Measurements from ENCODE around the gene GGT5. TPM values are rescaled to one million over a fixed set of nuclear protein-coding genes. Genes with fewer than 3 reads are reported as not detected.
A peak's percentile ranks its signal among the peaks of the same experiment; 100 is the strongest.
"Not testable (repeated sequence)": the region's sequence is repeated elsewhere in the genome, so short reads cannot be mapped to it uniquely, and the experiment has no call there.

The GGT5 gene
- total and polyA plus RNA-seq, 5 donors = 30.2 to 61.0 (median 46.3) TPM

- WGBS = 96% methylated on average over 9 of the region's 9 CpGs
- intact Hi-C loops (cut with DNase I); H3K27ac ChIP-seq (ENCODE audit: low read length): not testable (repeated sequence)
These were observed 31.8 kb downstream of the GGT5 start for GRCh38 chr22:24213111-24213510.

GRCh38 chr22:24211716-24212115, 33.2 kb downstream of the GGT5 start:
- H3K4me3 ChIP-seq (ENCODE audit: low read length); H3K27ac ChIP-seq (ENCODE audit: low read length); ATAC-seq; DNase-seq; H3K27me3 ChIP-seq (ENCODE audit: control insufficient read depth, insufficient read depth); intact Hi-C loops (cut with DNase I); H3K4me1 ChIP-seq (ENCODE audit: control insufficient read depth, insufficient read depth, low read length); H3K9me3 ChIP-seq (ENCODE audit: control insufficient read depth, low read length): not testable (repeated sequence)
- 92% methylated on average over 5 of the region's 6 CpGs for WGBS

More at GRCh38 chr22:24213111-24213510, 31.8 kb downstream of the GGT5 start:
- not testable (repeated sequence) for H3K9me3 ChIP-seq (ENCODE audit: control insufficient read depth, low read length); DNase-seq; ATAC-seq; H3K4me3 ChIP-seq (ENCODE audit: low read length); H3K27me3 ChIP-seq (ENCODE audit: control insufficient read depth, insufficient read depth); H3K4me1 ChIP-seq (ENCODE audit: control insufficient read depth, insufficient read depth, low read length)

GRCh38 chr22:24210409-24210808, 34.5 kb downstream of the GGT5 start:
- ATAC-seq; H3K9me3 ChIP-seq (ENCODE audit: control insufficient read depth, low read length); H3K27ac ChIP-seq (ENCODE audit: low read length); DNase-seq; H3K4me3 ChIP-seq (ENCODE audit: low read length); intact Hi-C loops (cut with DNase I); H3K4me1 ChIP-seq (ENCODE audit: control insufficient read depth, insufficient read depth, low read length); H3K27me3 ChIP-seq (ENCODE audit: control insufficient read depth, insufficient read depth): not testable (repeated sequence)
- whole genome bisulfite sequencing = 97% methylated on average over 11 of the region's 11 CpGs

- WGBS = 76% methylated on average over 4 of the region's 4 CpGs
- H3K27me3 ChIP-seq (ENCODE audit: control insufficient read depth, insufficient read depth) = no peaks in the 10 kb centered on the region
- intact Hi-C loops (cut with DNase I) = no loop called here
- ATAC-seq (no peak), DNase-seq (no peak)
- peaks cover 10% of the 10 kb centered on the region for H3K4me1 ChIP-seq (ENCODE audit: control insufficient read depth, insufficient read depth, low read length)
- no peaks in the 10 kb centered on the region for H3K9me3 ChIP-seq (ENCODE audit: control insufficient read depth, low read length)
- H3K27ac ChIP-seq (ENCODE audit: low read length) = no peak overlapping the region
- no peak overlapping the region for H3K4me3 ChIP-seq (ENCODE audit: low read length)
These were observed 35.2 kb downstream of the GGT5 start for GRCh38 chr22:24209687-24210086.

GRCh38 chr22:24209016-24209415, 35.9 kb downstream of the GGT5 start:
- Histone ChIP-seq H3K27ac (ENCODE audit: low read length) (no peak overlapping the region), H3K27me3 (ENCODE audit: control insufficient read depth, insufficient read depth) (no peaks in the 10 kb centered on the region), H3K4me3 (ENCODE audit: low read length) (no peak overlapping the region), H3K9me3 (ENCODE audit: control insufficient read depth, low read length) (no peaks in the 10 kb centered on the region), H3K4me1 (ENCODE audit: control insufficient read depth, insufficient read depth, low read length) (peaks cover 10% of the 10 kb centered on the region)
- ATAC-seq = no peak
- WGBS = 90% methylated on average over 3 of the region's 3 CpGs
- no peak for DNase-seq
- intact Hi-C loops (cut with DNase I) = no loop called here

- peak; percentile 58 to 77 (median 74) for DNase-seq
- Histone ChIP-seq H3K9me3 (ENCODE audit: control insufficient read depth, low read length) (no peaks in the 10 kb centered on the region), H3K27me3 (ENCODE audit: control insufficient read depth, insufficient read depth) (no peaks in the 10 kb centered on the region), H3K27ac (ENCODE audit: low read length) (peak overlapping the region; percentile 97), H3K4me3 (ENCODE audit: low read length) (no peak overlapping the region), H3K4me1 (ENCODE audit: control insufficient read depth, insufficient read depth, low read length) (peaks cover 10% of the 10 kb centered on the region)
- 13% methylated on average over 2 of the region's 2 CpGs for WGBS
- intact Hi-C loops (cut with DNase I) = no loop called here
- peak; percentile 95 for ATAC-seq
These were observed 36.7 kb downstream of the GGT5 start for GRCh38 chr22:24208012-24208749.

- peak overlapping the region; percentile 95 for H3K27ac ChIP-seq (ENCODE audit: low read length)
- ATAC-seq = peak in 1 of 2 donors; percentile 45
- no peak for DNase-seq
- no peaks in the 10 kb centered on the region for H3K27me3 ChIP-seq (ENCODE audit: control insufficient read depth, insufficient read depth)
- 58% methylated on average over 8 of the region's 8 CpGs for WGBS
- no peaks in the 10 kb centered on the region for H3K9me3 ChIP-seq (ENCODE audit: control insufficient read depth, low read length)
- intact Hi-C loops (cut with DNase I) = no loop called here
- H3K4me1 ChIP-seq (ENCODE audit: control insufficient read depth, insufficient read depth, low read length) = peaks cover 10% of the 10 kb centered on the region
- H3K4me3 ChIP-seq (ENCODE audit: low read length) = no peak overlapping the region
These were observed 37.4 kb downstream of the GGT5 start for GRCh38 chr22:24207264-24208011.

- H3K27me3 ChIP-seq (ENCODE audit: control insufficient read depth, insufficient read depth); H3K4me1 ChIP-seq (ENCODE audit: control insufficient read depth, insufficient read depth, low read length); H3K4me3 ChIP-seq (ENCODE audit: low read length); H3K9me3 ChIP-seq (ENCODE audit: control insufficient read depth, low read length); DNase-seq; intact Hi-C loops (cut with DNase I): not testable (repeated sequence)
- peak overlapping the region; percentile 58 for H3K27ac ChIP-seq (ENCODE audit: low read length)
- WGBS = 79% methylated on average over 15 of the region's 15 CpGs
- peak in 1 of 2 donors; percentile 42 for ATAC-seq
These were observed 38.2 kb downstream of the GGT5 start for GRCh38 chr22:24206460-24207263.

- DNase-seq (no peak), ATAC-seq (no peak)
- Histone ChIP-seq H3K4me1 (ENCODE audit: control insufficient read depth, insufficient read depth, low read length) (peaks cover 10% of the 10 kb centered on the region), H3K9me3 (ENCODE audit: control insufficient read depth, low read length) (no peaks in the 10 kb centered on the region), H3K4me3 (ENCODE audit: low read length) (no peak overlapping the region), H3K27me3 (ENCODE audit: control insufficient read depth, insufficient read depth) (no peaks in the 10 kb centered on the region), H3K27ac (ENCODE audit: low read length) (no peak overlapping the region)
- WGBS = 95% methylated on average over 8 of the region's 8 CpGs
- intact Hi-C loops (cut with DNase I) = no loop called here
These were observed 39.3 kb downstream of the GGT5 start for GRCh38 chr22:24205438-24206195.

- H3K4me3 ChIP-seq (ENCODE audit: low read length); H3K9me3 ChIP-seq (ENCODE audit: control insufficient read depth, low read length); ATAC-seq; H3K27ac ChIP-seq (ENCODE audit: low read length); DNase-seq; H3K4me1 ChIP-seq (ENCODE audit: control insufficient read depth, insufficient read depth, low read length); H3K27me3 ChIP-seq (ENCODE audit: control insufficient read depth, insufficient read depth): not testable (repeated sequence)
- intact Hi-C loops (cut with DNase I) = loop anchor here in 1 of 4 donors (5.0 kb wide), 1 partner anchor 38 kb away; no protein-coding TSS in a partner anchor
- 72% methylated on average over 5 of the region's 5 CpGs for WGBS
These were observed 41.0 kb downstream of the GGT5 start for GRCh38 chr22:24203856-24204255.

All from right cardiac atrium (tissue), 5 donors.